Glutamatergic neuron (in vitro differentiated cells): ENCODE measurements around the gene TNS1. TPM values are rescaled to one million over a fixed set of nuclear protein-coding genes. Genes with fewer than 3 reads are reported as not detected.

Experiments used
- DNase-seq: peaks from one replicate; pipeline ENCODE4 v3.0.0; 2022
- H3K27ac Mint-ChIP-seq: one replicate; pipeline ENCODE4 v1.8.0; 2020; ENCODE audit warnings: mild to moderate bottlenecking, mixed read lengths, inconsistent platforms; ENCODE audit not compliant: unreplicated experiment
- H3K27me3 Mint-ChIP-seq: one replicate; pipeline ENCODE4 v1.8.0; 2020; ENCODE audit warnings: mild to moderate bottlenecking, moderate library complexity, mixed read lengths, inconsistent platforms; ENCODE audit not compliant: unreplicated experiment
- H3K36me3 Mint-ChIP-seq: one replicate; pipeline ENCODE4 v1.8.0; 2020; ENCODE audit warnings: mild to moderate bottlenecking, mixed read lengths, inconsistent platforms; ENCODE audit not compliant: unreplicated experiment
- H3K4me1 Mint-ChIP-seq: one replicate; pipeline ENCODE4 v1.8.0; 2020; ENCODE audit warnings: mild to moderate bottlenecking, low read depth, mixed read lengths, inconsistent platforms; ENCODE audit not compliant: unreplicated experiment
- H3K4me3 Mint-ChIP-seq: one replicate; pipeline ENCODE4 v1.8.0; 2020; ENCODE audit warnings: mild to moderate bottlenecking, mixed read lengths, inconsistent platforms; ENCODE audit not compliant: unreplicated experiment
- H3K9me3 Mint-ChIP-seq: one replicate; pipeline ENCODE4 v1.8.0; 2020; ENCODE audit warnings: mild to moderate bottlenecking, moderate library complexity, mixed read lengths, inconsistent platforms; ENCODE audit not compliant: unreplicated experiment
- CTCF ChIP-seq: fragments of 200-600 bp; sonication (generic); IDR thresholded peaks from one replicate; pipeline ENCODE4 v1.5.0; 2021; ENCODE audit not compliant: partially characterized antibody, unreplicated experiment
- total RNA-seq: library from RNA; stranded (reverse); fragmentation: NEBNext Ultra II Directional; extraction: Animal tissue kit (Norgen Biotek cat#: 25700); gene quantifications from one replicate; pipeline ENCODE4 v1.2.1, GENCODE V29; 2021; ENCODE audit not compliant: unreplicated experiment

Gene TNS1
- total RNA-seq, 1 donor from 2014 or later, result 3.2 TPM

GRCh38 chr2:217847552-217848350 lies 155.0 kb downstream of the TNS1 start:
- TF ChIP-seq CTCF, result no peak
- no peaks in the 10 kb centered on the region for H3K36me3 Mint-ChIP-seq
- H3K27me3 Mint-ChIP-seq, result peaks cover 2% of the 10 kb centered on the region
- H3K27ac Mint-ChIP-seq, result no peak overlapping the region
- peaks cover 4% of the 10 kb centered on the region for H3K9me3 Mint-ChIP-seq
- H3K4me1 Mint-ChIP-seq, result peaks cover 10% of the 10 kb centered on the region
- DNase-seq, result no peak
- no peak overlapping the region for H3K4me3 Mint-ChIP-seq

GRCh38 chr2:217847115-217847514 lies 155.7 kb downstream of the TNS1 start:
- no peak for DNase-seq
- Mint-ChIP-seq H3K36me3 (no peaks in the 10 kb centered on the region), H3K27me3 (peaks cover 2% of the 10 kb centered on the region)

GRCh38 chr2:217846321-217846743 lies 156.5 kb downstream of the TNS1 start:
- peaks cover 3% of the 10 kb centered on the region for H3K9me3 Mint-ChIP-seq
- no peak for DNase-seq
- no peak for TF ChIP-seq CTCF
- H3K27me3 Mint-ChIP-seq, result peaks cover 2% of the 10 kb centered on the region
- peaks cover 4% of the 10 kb centered on the region for H3K4me1 Mint-ChIP-seq
- no peak overlapping the region for H3K4me3 Mint-ChIP-seq
- no peak overlapping the region for H3K27ac Mint-ChIP-seq
- H3K36me3 Mint-ChIP-seq, result no peaks in the 10 kb centered on the region

More at GRCh38 chr2:217847115-217847514, 155.7 kb downstream of the TNS1 start:
- H3K4me3 Mint-ChIP-seq, result no peak overlapping the region
- peaks cover 4% of the 10 kb centered on the region for H3K9me3 Mint-ChIP-seq
- H3K27ac Mint-ChIP-seq, result no peak overlapping the region
- no peak for TF ChIP-seq CTCF
- H3K4me1 Mint-ChIP-seq, result peaks cover 5% of the 10 kb centered on the region

GRCh38 chr2:217845301-217845700 lies 157.5 kb downstream of the TNS1 start:
- no peak overlapping the region for H3K4me3 Mint-ChIP-seq
- no peak for DNase-seq
- peaks cover 2% of the 10 kb centered on the region for H3K9me3 Mint-ChIP-seq
- H3K27ac Mint-ChIP-seq, result no peak overlapping the region
- H3K4me1 Mint-ChIP-seq, result no peaks in the 10 kb centered on the region
- no peaks in the 10 kb centered on the region for H3K36me3 Mint-ChIP-seq
- peaks cover 2% of the 10 kb centered on the region for H3K27me3 Mint-ChIP-seq
- TF ChIP-seq CTCF, result no peak

- H3K4me3 Mint-ChIP-seq, result no peak overlapping the region
- DNase-seq, result no peak
- H3K4me1 Mint-ChIP-seq, result no peaks in the 10 kb centered on the region
- no peaks in the 10 kb centered on the region for H3K36me3 Mint-ChIP-seq
- H3K27ac Mint-ChIP-seq, result no peak overlapping the region
- peaks cover 2% of the 10 kb centered on the region for H3K9me3 Mint-ChIP-seq
- peaks cover 2% of the 10 kb centered on the region for H3K27me3 Mint-ChIP-seq
- no peak for TF ChIP-seq CTCF
These were observed 158.1 kb downstream of the TNS1 start for GRCh38 chr2:217844696-217845095.
